Panc1 (cell line): ENCODE results near the gene PPP1R14B. TPM values are rescaled to one million over a fixed set of nuclear protein-coding genes. Genes with fewer than 3 reads are reported as not detected.

ENCODE experiments used
- ATAC-seq: fragments of 200-7000 bp; cut with Tn5 transposase; 2 replicates; pipeline ENCODE4 v1.9.1; 2020; ENCODE audit warnings: mild to moderate bottlenecking, moderate library complexity
- BruUV-seq: library from RNA; stranded (reverse); fragments of 400-500 nt; replicated peaks from 2 replicates; lab custom pipeline; 2021; lab: Mats Ljungman, UMichigan
- CTCF ChIA-PET: fragments of 300-600 bp; sonication (Branson Sonifier 250); formaldehyde crosslinking; loops from one replicate; lab custom pipeline; 2022; ENCODE audit warnings: antibody characterized with exemption; lab: Charles Lee
- POLR2A ChIA-PET: fragments of 300-600 bp; sonication (Branson Sonifier 250); formaldehyde crosslinking; loops from one replicate; lab custom pipeline; 2022; ENCODE audit warnings: antibody characterized with exemption; lab: Charles Lee
- DNase-seq: peaks from one replicate; pipeline ENCODE4 v3.0.0-alpha.2; 2010; ENCODE audit warnings: low read depth, low spot score
- H3K27ac ChIP-seq: 2 replicates; pipeline ENCODE4 v1.5.1; 2011; ENCODE audit warnings: mild to moderate bottlenecking, low read length, inconsistent platforms
- H3K27me3 ChIP-seq: fragments of 200-500 bp; sonication (Bioruptor generic); 2 replicates; pipeline ENCODE4 v1.6.0; 2014; ENCODE audit warnings: low read length, inconsistent platforms; ENCODE audit not compliant: control insufficient read depth, insufficient read depth
- H3K36me3 ChIP-seq: fragments of 200-500 bp; sonication (Bioruptor generic); 2 replicates; pipeline ENCODE4 v1.5.1; 2014; ENCODE audit warnings: inconsistent platforms, mild to moderate bottlenecking, low read length, moderate library complexity; ENCODE audit not compliant: control insufficient read depth, insufficient read depth
- H3K4me1 ChIP-seq: 2 replicates; pipeline ENCODE4 v1.5.1; 2011; ENCODE audit warnings: inconsistent platforms, mild to moderate bottlenecking, low read length, moderate library complexity; ENCODE audit not compliant: control insufficient read depth, insufficient read depth
- H3K4me3 ChIP-seq, 2 experiments: 2 replicates each; pipeline ENCODE4 v1.5.1; 2011 to 2012; ENCODE audit warnings: low read depth in 2 of 2, low read length in 2 of 2, mild to moderate bottlenecking in 2 of 2, inconsistent platforms in 1 of 2, moderate library complexity in 1 of 2
- H3K9me3 ChIP-seq: fragments of 200-500 bp; sonication (Bioruptor generic); 2 replicates; pipeline ENCODE4 v1.5.1; 2014; ENCODE audit warnings: low read depth, mild to moderate bottlenecking, inconsistent platforms, low read length, moderate library complexity; ENCODE audit not compliant: control insufficient read depth, insufficient read depth
- POLR2AphosphoS5 ChIP-seq: IDR thresholded peaks from 2 replicates; pipeline ENCODE4 v1.6.1; 2012; ENCODE audit warnings: mild to moderate bottlenecking, low read depth, low read length, moderate library complexity
- REST ChIP-seq, 2 experiments: IDR thresholded peaks; 2 replicates each; pipeline ENCODE4 v1.6.1; 2011 to 2012; ENCODE audit warnings: low read depth in 2 of 2, control low read depth in 1 of 2, low read length in 1 of 2, mild to moderate bottlenecking in 1 of 2, moderate library complexity in 1 of 2; ENCODE audit not compliant: insufficient read depth in 1 of 2
- SIN3A ChIP-seq: IDR thresholded peaks from 2 replicates; pipeline ENCODE4 v1.6.1; 2012; ENCODE audit warnings: low read depth, mild to moderate bottlenecking, low read length, moderate library complexity, borderline replicate concordance; ENCODE audit not compliant: insufficient read depth
- TCF7L2 ChIP-seq: IDR thresholded peaks from 2 replicates; pipeline ENCODE4 v1.6.1; 2011; ENCODE audit warnings: mild to moderate bottlenecking, low read depth, low read length, inconsistent platforms
- in situ Hi-C: cut with HindIII; loops from 2 replicates; pipeline ENCODE4 v1.10.0; 2016; ENCODE audit warnings: low sequenced_read_pairs, low pct_unique_long_range_greater_than_20kb
- intact Hi-C: fragments of 100-400 bp; cut with micrococcal nuclease; formaldehyde crosslinking; loops from one replicate; pipeline ENCODE4 v1.10.0; 2022; ENCODE audit not compliant: unreplicated experiment
- total RNA-seq: library from RNA; stranded (reverse); gene quantifications from one replicate; pipeline ENCODE4 v1.2.1, GENCODE V29; 2021; ENCODE audit not compliant: unreplicated experiment
- TF ChIP-seq, protein P1 (sequence below): fragments of 450-650 bp; IDR thresholded peaks from 2 replicates; pipeline ENCODE4 v1.5.1; 2017; ENCODE audit warnings: mild to moderate bottlenecking

PPP1R14B gene
- total RNA-seq, 1 experiment from 2014 or later = 261 TPM

DNA sequence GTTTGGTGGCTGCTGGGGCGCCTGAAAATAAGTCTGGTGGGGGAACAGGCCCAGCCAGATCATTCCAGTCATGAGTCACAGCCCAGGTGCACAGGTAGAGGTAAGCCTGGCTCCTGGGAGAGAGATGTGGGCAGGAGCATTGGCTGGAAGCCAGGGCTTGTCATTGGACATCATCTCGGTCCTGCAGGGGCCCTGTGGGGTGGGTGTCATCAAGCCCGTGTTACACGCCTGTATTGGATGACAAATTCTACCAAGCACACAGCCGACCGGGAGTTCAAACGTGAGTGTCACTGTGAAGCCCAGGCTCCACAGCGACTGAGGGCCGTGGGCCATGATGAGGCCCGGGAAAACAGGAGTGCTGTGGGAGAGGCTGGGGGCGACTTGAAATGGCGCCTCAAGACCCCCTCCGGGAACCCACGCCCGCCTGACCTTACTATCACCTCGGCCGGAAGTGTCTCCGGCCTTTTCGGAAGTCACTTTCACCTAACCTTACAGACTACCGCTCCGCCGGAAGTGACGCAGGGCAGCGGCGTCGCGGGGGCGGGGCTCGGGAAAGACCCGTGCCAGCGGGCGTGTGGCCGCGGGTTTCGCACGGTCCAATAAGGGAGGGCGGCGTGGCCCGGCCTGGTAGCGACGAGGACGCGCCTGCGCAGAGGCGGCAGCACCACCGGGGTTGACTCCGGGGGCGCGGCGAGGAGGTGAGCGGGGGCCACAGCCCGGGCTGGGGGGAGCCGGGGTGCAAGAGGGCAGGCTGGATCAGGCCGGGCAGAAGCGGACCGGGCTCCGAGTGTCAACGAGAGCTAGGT lies 6.1 kb downstream of the PPP1R14B start, which contains the start of gene FKBP2:
Gene FKBP2, plus strand, starts transcription at position 661 of the 806 bp plus-strand sequence. CDS start 1,293 bp downstream, outside the sequence.
- Histone ChIP-seq H3K27ac (peak within 1 kb of the TSS; percentile 97), H3K36me3 (peaks cover 3% of the 10 kb centered on the region; the same call in 1 of the 2 replicates), H3K9me3 (no peaks in the 10 kb centered on the region), H3K4me3 (peak within 1 kb of the TSS; percentile 59 to 60), H3K4me1 (peaks cover 30% of the 10 kb centered on the region), H3K27me3 (no peaks in the 10 kb centered on the region)
- DNase-seq (peak; percentile 78), ATAC-seq (peak; percentile 69)
- intact Hi-C loops = loop anchor here (10.0 kb wide), 1 partner anchor 64 kb away; the partner anchor contains the start of genes CATSPERZ and ESRRA
- ChIA-PET CTCF (interaction anchor here (0.5 to 0.7 kb wide), 3 partner anchors 75 to 682 kb away, joined by 3 to 4 read pairs (median 3); partner anchors contain the start of gene TRMT112), POLR2A (interaction anchor here (1.0 kb wide), 1 partner anchor 13 kb away, joined by 9 read pairs; no protein-coding TSS in a partner anchor)
- in situ Hi-C loops = no loop called here
- TSS peak; percentile 91 for BruUV-seq
- TF ChIP-seq, protein P1, sequence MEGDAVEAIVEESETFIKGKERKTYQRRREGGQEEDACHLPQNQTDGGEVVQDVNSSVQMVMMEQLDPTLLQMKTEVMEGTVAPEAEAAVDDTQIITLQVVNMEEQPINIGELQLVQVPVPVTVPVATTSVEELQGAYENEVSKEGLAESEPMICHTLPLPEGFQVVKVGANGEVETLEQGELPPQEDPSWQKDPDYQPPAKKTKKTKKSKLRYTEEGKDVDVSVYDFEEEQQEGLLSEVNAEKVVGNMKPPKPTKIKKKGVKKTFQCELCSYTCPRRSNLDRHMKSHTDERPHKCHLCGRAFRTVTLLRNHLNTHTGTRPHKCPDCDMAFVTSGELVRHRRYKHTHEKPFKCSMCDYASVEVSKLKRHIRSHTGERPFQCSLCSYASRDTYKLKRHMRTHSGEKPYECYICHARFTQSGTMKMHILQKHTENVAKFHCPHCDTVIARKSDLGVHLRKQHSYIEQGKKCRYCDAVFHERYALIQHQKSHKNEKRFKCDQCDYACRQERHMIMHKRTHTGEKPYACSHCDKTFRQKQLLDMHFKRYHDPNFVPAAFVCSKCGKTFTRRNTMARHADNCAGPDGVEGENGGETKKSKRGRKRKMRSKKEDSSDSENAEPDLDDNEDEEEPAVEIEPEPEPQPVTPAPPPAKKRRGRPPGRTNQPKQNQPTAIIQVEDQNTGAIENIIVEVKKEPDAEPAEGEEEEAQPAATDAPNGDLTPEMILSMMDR = no peak
- peak; percentile 48; the same call in 1 of the 2 replicates for TF ChIP-seq TCF7L2
- peak; percentile 84 for TF ChIP-seq POLR2AphosphoS5
- TF ChIP-seq SIN3A = peak; percentile 83; the same call in 1 of the 2 replicates

GRCh38 chr11:64239662-64240434 lies 6.9 kb downstream of the PPP1R14B start:
- H3K4me1 ChIP-seq = peaks cover 32% of the 10 kb centered on the region
- intact Hi-C loops = loop anchor here (10.0 kb wide), 1 partner anchor 65 kb away; the partner anchor contains the start of genes CATSPERZ and ESRRA
- ATAC-seq = no peak
- H3K27me3 ChIP-seq = no peaks in the 10 kb centered on the region
- no TSS peak for BruUV-seq
- no peaks in the 10 kb centered on the region for H3K36me3 ChIP-seq
- ChIA-PET POLR2A (no interaction called here), CTCF (no interaction called here)
- TF ChIP-seq POLR2AphosphoS5 (no peak), REST (IDR thresholded peaks at IDR 0.05; ENCODE audit: insufficient read depth in 1 of 2, low read depth in 2 of 2, low read length in 1 of 2) (no peak), TCF7L2 (no peak), SIN3A (no peak)
- TF ChIP-seq, protein P1 = no peak
- no peak for DNase-seq
- H3K27ac ChIP-seq = peak overlapping the region; percentile 97
- no peaks in the 10 kb centered on the region for H3K9me3 ChIP-seq
- in situ Hi-C loops = no loop called here
- H3K4me3 ChIP-seq = peak overlapping the region; percentile 53 to 59
